ENCODE measurements around the gene ABHD1.
"Not testable (repeated sequence)": the region's sequence is repeated elsewhere in the genome, so short reads cannot be mapped to it uniquely, and the experiment has no call there.

Gene ABHD1

DNA sequence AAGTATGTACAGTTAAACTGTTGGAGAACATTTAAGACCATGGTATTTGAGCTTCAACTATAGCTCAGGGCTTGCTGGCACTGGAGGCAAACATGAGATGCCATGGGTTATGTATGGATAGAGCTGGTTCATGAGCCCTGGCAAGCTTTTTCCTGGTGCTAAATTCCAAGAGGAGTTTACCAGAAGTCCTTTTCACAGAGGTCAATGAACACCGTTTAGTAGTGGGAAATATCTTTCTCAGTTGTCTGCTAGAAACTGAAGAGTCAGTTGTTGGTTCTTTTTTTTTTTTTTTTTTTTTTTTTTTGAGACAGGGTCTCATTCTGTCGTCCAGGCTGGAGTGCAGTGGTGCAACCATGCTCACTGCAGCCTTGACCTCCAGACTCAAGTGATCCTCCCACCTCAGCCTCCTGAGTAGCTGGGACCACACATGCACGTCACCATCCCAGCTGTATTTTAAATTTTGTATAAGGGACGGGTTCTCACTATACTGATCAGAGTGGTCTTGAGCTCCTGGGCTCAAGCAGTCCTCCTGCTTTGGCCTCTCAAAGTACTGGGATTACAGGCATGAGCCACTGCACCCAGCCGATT lies 35.7 kb upstream of the ABHD1 start:
- no peak for DNase-seq

DNA sequence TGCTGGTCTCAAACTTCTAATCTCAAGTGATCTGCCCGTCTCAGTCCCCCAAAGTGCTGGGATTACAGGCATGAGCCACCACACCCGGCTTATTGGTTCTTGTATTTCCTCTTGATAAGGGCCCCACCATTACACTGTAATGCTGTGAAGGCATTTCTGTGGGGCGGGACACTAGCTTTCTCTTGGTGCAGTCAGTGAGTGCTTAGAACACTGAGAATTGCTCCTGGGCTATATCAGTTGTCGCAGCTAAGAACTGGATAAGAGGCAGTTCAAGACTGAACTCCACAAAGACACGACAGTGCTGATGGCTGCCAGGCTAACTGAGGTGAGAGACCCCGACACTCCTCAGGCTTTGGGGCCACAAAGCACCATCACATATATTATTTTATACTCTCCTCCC lies 35.0 kb upstream of the ABHD1 start:
- DNase-seq, result no peak

DNA sequence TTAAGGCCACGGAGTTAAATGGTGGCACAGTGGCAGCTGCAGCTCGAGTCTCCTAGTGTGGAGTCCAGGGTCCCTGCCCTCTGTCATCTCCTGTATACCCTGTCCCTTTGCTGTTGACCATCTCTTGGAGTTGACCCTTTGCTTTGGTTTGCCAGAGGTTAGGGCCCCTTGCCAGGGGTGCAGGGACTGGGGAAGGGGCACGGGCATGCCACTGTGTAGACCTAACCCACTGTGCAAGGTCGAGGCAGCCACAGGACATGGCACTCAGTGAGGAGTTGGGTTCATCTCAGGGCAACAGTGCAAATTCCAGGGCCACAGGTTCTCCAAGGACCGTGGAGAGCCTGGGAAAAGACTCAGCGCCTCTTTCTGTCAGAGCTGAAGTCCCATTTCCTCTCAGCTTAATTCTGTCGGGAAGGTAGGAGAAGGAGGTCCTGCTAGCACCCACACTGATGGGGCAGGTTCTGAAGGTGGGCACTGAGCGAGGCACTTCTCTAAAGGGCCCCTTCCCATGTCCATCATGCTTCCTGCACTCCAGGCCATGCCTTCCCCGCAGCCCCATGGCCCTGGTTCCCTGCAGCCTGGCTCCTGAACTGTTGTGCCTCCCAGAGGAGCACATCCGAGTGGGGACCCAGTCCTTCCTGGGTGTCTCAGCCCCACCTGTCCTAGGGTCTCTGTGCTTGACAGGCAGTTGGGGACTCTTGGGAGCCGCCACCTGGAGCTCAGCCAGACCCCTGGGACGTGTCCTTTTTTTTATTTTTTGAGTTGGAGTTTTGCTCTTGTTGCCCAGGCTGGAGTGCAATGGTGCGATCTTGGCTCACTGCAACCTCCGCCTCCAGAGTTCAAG lies 34.3 kb upstream of the ABHD1 start:
- DNase-seq, result no peak

DNA sequence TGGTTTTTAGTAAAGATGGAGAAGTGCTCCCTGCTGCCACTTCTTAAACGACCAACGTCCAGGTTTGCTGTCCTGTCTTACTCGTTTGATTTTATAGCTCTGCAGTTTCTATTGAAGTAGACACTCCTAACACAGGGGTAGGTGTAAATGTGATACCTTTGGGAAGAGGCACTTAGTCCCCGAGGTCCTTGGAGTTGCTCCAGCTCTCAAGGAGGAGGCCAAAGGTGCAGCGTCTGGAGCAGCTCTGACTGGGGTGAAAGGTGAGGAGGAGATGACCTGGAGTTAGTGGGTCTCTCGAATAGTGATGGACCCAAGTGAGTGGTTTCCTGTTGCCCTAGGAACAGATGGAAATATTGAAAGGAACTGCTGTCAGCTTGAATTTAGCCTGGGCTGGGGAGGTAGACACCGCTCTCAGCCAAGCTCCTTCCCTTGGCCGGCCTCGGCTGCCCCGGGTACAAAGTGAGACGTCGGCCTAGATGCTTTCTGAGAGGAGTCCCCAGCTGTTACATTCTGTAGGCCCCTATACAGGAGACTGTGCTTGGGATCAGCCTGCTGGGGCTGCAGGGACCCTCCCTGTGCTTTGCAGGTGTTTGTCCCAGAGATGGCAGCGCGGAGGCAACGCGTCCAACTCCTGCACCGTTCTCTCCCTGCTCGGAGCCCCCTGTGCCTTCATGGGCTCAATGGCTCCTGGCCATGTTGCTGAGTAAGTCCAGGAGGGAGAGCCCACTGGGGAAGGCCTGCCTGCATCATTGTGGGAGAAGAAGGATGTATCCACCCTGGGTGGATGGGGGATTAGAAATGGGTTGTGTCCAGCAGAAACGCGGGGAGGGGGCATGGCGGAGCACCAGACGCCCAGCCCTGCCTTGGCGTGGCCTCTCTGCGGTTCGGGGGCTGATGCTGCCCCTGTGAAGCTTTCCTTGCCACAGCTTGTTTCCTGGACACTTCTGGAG lies 31.6 kb upstream of the ABHD1 start:
- no peak for DNase-seq

DNA sequence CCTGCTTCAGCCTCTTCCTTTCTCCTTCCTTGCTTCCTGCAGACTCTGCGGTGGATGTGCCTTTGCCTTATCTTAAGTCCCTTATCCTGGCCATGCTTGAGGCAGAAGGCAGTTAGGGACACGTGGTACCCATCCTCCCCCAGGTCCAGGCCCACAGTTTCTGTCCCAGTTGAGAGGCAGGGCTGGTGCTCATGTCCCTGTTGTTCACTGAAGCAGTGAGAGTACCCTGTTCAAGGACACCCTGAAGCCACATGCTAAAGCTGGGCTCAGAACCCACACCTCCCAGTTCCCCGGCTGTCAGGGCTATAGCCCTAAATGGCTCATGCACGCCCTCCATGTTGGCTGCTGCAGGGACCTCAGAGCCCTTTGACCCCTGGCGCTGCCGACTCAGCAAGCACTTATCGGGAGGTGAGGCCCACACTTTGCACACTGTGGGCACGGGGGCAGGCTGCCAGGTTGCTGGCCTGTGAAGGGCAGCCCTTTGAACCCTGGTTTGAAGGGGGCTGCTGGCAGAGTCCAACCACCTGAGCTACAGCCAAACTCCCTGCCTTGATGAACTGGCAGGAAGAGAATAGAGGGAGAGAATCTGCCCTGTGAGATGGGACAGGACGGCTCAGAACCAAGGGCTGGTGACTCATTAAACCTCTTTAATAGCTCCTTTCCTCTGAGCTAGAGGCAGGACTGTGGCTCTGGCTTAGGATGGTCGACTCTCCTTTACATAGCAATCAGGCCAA lies 30.8 kb upstream of the ABHD1 start:
- no peak for DNase-seq

DNA sequence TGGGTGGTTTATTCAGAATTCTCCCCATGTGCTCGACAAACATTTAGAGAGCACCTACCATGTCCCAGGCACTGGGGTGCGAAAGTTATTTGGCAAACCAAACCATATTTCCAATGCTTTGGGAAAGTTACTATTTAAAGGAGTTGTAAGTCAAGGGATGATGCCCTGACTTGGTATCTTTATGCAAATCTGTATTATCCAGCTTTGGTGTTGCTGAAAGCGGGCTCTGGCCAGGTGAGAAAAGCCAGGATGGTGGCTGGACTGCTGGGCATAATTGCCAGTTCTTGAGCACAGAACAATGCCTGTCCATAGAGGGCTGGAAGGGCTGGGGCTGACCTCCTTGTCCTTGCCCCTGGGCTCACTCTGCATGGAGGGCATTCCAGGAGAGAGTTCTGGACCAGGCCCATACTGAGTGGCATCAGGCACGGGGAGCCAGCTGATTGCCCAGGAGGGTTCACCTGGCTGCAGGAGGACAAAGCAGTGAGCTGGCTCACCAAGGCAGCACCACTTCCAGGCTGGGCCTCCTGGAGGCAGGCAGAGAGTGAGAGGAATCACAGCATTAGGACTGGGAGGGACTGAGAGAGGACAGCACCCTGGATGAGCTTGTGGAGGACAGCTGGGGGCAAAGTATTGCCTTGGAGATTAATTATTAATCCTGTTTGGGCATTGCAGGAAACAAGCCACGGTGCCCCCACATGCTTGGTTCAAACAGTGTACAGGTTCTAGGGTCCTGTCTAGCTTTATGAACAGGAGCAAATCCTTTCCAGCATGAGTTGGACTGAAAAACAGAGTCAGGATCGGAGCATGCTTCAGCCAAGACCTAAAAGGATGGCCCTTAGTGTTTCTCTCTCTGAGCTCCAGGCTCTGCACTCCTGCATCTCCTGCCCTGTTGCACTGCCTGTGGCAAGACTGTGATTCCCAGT lies 29.9 kb upstream of the ABHD1 start:
- DNase-seq, result no peak

DNA sequence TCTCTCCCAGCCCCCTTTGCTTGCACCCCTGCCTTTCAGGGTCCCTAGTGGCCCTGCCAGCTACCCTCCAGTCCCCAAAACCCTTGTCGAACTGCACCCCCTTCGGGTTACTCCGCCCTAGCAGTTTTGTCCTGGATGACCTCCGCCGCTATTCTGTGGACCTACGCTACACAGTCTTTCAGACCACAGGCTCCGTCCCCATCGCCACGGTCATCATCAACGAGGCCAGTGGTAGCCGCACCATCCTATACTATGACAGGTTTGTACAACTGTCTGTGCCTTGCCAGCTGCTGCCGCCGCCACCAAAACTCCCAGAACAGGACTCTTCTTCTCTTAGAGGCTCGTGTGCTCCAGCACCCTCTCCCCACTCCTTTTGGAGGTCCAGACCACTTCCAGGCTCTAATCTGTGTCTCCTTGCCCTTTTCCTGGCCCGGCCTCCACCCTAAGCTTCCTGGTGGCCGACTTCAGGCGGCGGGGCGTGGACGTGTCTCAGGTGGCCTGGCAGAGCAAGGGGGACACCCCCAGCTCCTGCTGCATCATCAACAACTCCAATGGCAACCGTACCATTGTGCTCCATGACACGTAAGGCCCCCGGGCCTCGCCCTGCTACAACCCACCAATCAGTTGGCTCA lies 29.1 kb upstream of the ABHD1 start:
- DNase-seq, result no peak

DNA sequence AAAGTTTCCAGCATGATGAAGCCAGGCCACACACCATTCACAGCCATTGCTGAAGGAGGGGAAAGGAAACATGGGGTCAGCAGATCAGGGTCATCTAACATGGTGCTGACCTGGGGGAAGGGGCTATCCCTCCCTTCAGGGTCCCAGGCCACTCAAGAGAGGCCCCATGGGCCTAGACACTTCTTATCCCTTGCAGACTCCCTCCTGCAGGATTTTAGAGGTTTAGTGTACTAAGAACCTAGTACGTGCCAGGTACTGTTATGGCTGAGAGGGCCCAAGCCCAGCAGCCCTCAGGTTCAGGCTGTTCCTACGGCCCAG lies 28.2 kb upstream of the ABHD1 start:
- no peak for DNase-seq

DNA sequence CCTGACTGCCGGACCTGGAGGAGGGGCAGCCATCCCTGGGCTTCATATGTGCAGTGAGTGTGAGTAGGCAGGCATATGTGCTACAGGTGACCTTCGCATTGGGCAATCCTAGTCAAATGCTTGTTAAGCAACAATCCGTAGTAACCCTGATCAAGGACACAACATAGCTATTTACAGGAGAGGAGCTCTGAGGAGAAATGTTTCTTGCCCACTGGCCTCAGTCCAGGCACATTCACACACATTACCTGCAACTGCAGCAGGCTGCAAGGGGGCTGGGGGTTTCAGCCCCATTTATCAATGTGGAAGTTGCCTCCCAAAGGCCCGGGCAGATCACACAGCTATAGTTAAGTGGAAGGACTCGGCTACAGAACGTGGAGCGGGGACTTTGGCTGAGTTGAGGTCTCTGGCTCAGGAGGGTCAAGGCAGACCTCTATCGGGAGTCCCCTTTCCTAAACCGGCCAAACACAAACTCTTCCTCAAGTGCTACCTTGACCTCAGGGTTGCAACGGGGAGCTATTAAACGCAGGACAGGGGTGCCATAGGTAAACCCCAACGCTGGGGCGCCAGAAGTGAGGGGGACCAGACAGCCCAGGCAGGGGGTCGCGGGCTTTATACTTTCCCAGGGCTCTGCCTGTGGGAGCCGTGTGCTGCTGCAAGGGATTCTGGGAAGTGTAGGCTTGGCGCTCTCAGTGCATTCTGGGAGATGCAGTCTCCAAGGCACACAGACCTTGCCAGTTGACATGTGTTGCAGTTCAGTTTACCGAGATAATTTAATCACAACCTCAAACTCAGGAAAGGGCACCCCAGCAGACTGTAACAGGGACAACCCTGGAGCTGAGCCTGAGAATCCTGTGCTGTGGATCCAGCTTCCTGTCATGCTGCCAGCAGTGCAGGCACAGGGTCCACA lies 27.6 kb upstream of the ABHD1 start:
- DNase-seq, result peak; percentile 44

DNA sequence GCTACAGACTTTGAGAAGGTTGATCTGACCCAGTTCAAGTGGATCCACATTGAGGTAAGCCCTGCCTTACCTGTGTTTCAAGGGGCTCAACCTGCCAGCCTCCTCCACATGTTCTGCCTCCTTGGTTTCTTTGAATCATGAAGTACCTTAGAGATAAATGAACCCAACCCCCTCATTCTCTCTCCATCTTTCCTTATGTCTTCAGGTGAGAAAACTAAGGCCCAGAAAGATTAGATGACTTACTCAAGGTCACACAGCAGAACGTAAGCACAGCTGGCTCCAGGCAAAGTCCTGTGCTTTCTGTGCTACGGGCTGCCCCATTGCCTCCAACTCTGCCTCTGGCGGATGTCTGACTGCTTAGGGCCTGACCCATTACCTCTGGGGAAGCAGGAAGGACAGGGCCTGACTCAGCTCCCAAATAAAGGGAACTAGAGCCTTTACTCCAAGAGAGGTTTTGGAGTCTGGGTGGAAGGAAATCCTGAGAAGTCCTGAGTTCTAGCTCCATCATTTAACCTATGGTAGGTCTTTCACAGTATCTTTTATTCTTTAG lies 26.8 kb upstream of the ABHD1 start:
- DNase-seq, result peak; percentile 77

DNA sequence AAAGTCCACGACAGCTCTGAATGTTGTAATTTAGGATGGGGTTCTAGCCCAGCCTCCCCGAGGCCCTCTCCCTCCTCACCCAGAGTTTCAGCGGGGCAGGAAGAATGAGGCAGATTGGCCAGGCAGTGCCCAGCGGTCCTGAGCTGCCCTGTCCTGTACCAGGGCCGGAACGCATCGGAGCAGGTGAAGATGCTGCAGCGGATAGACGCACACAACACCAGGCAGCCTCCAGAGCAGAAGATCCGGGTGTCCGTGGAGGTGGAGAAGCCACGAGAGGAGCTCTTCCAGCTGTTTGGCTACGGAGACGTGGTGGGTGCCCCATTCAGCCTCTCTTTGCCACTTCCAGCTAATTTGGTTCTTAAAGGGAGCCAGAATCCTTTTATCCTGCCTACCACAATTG lies 26.3 kb upstream of the ABHD1 start:
- DNase-seq, result no peak

DNA sequence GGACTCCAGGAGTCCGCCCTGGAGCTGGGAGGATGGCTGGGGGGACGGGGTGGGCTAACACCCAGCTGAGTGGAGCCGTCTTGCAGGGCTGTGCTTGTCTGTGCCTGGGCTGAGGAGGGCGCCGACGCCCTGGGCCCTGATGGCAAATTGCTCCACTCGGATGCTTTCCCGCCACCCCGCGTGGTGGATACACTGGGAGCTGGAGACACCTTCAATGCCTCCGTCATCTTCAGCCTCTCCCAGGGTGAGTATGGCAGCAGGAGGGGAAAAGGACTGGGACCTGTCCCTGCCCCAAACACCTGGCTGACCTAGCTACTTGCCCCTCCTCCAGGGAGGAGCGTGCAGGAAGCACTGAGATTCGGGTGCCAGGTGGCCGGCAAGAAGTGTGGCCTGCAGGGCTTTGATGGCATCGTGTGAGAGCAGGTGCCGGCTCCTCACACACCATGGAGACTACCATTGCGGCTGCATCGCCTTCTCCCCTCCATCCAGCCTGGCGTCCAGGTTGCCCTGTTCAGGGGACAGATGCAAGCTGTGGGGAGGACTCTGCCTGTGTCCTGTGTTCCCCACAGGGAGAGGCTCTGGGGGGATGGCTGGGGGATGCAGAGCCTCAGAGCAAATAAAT lies 24.2 kb upstream of the ABHD1 start:
- no peak for DNase-seq

DNA sequence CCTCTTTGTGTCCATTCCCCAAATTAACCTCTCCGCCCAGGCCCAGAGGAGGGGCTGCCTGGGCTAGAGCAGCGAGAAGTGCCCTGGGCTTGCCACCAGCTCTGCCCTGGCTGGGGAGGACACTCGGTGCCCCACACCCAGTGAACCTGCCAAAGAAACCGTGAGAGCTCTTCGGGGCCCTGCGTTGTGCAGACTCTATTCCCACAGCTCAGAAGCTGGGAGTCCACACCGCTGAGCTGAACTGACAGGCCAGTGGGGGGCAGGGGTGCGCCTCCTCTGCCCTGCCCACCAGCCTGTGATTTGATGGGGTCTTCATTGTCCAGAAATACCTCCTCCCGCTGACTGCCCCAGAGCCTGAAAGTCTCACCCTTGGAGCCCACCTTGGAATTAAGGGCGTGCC lies 23.6 kb upstream of the ABHD1 start:
- DNase-seq, result no peak

DNA sequence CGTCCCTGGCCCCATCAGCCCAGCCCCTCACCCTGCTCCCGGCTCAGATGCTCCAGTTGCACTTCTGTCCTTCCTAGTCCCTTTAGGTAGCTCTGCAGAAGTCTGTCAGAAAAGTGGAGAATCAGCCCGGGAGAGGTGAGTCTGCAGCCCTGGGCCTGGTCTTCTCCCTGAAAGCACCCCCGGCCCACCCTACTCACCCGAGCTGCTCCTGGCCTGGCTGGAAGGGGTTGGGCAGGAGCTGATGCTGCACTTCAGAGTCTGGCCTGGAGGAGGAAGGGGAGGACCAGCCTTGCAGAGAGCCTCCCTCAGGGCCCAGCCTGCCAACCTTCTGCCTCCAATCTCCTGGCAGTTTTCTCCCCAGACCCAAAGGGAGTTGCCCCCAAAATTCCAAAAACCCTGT lies 21.3 kb upstream of the ABHD1 start:
- no peak for DNase-seq

DNA sequence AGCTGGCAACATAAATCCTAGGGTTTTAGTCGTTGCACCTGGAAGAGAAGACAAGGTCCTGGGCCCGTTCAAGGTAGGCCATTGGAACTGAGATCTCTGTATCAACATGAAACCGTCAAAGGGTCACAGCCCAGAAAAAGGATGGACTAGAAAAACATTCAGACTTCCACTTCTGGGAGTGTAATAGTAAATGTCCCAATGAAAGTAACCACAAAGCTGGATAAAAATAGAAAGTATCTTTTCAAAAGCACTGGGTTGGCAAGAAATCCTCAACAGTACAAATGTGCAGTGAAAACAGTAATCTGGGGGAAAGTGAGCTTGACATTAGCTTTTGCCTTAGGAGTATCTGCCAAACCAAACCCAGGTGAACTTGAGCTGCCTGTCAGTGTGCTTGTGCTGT lies 17.6 kb upstream of the ABHD1 start:
- DNase-seq, result no peak

DNA sequence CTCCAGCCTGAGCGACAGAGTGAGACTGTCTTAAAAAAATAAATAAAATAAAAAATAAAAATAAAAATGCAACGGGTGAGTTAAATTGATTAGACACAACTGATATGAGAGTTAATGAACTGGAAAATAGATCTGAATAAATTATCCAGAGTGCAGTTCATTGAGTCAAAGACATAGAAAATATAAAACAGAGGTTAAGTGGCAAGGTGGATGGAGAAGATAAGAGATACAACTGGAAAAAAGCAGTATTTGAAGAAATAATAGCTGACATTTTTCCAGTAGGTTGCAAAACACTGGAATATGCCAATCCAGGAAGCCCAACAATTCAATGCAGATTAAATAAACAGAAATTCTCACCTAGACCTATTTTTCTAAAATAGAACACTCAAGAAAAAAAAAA lies 15.4 kb upstream of the ABHD1 start:
- no peak for DNase-seq

DNA sequence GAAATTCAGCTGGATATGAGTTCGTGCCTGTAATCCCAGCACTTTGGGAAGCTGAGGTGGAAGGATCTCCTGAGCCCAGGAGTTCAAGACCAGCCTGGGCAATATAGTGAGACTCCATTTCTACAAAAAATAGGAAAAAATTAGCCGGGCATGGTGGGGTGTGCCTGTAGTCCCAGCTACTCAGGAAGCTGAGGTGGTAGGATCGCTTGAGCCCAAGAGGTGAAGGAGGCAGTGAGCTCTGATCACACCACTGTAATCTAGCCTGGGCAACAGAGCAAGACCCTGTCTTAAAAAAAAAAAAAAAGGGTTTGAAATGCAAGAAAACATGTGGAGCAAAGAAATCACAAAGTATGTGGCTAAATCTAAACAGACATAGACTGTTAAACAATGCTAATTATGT lies 14.5 kb upstream of the ABHD1 start:
- no peak for DNase-seq

DNA sequence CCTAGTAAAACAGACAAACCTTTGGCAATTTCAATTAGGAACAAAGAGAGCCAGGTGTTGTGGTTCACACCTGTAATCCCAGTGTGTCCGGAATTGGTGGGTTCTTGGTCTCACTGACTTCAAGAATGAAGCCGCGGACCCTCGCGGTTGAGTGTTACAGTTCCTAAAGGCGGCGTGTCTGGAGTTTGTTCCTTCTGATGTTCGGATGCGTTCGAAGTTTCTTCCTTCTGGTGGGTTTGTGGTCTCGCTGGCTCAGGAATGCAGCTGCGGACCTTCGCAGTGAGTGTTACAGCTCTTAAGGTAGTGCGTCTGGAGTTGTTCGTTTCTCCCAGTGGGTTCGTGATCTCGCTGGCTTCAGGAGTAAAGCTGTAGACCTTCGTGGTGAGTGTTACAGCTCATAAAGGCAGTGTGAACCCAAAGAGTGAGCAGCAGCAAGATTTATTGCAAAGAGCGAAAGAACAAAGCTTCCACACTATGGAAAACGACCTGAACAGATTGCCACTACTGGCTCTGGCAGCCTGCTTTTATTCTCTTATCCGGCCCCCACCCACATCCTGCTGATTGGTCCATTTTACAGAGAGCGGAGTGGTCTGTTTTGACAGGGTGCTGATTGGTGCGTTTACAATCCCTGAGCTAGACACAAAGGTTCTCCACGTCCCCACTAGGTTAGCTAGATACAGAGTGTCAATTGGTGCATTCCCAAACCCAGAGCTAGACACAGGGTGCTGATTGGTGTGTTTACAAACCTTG lies 12.8 kb upstream of the ABHD1 start:
- not testable (repeated sequence) for DNase-seq

All from suppressor macrophage treated with lipopolysaccharide for 4 hours (primary cell).